Measurements from ENCODE around the gene PRDX6. TPM values are rescaled to one million over a fixed set of nuclear protein-coding genes. Genes with fewer than 3 reads are reported as not detected.
"Not testable (repeated sequence)": the region's sequence is repeated elsewhere in the genome, so short reads cannot be mapped to it uniquely, and the experiment has no call there.

The PRDX6 gene
- total RNA-seq, 1 donor from 2014 or later, result 520 TPM

- Histone ChIP-seq H3K9me3 (ENCODE audit: insufficient read depth, low read depth, low read length) (no peaks in the 10 kb centered on the region), H3K4me2 (ENCODE audit: low read length) (peak overlapping the region; percentile 87), H3K27me3 (ENCODE audit: insufficient read depth, low read length) (no peaks in the 10 kb centered on the region), H3K4me1 (ENCODE audit: insufficient read depth, low read length) (peaks cover 36% of the 10 kb centered on the region), H4K20me1 (ENCODE audit: insufficient read depth, low read length) (peaks cover 18% of the 10 kb centered on the region), H2AFZ (ENCODE audit: low read depth, low read length) (peak overlapping the region; percentile 65), H3K27ac (ENCODE audit: low read depth, low read length) (peak overlapping the region; percentile 83), H3K9ac (ENCODE audit: low read length) (peak overlapping the region; percentile 69), H3K79me2 (ENCODE audit: insufficient read depth, low read length) (peaks cover 49% of the 10 kb centered on the region), H3K36me3 (ENCODE audit: insufficient read depth, low read length) (peaks cover 3% of the 10 kb centered on the region), H3K4me3 (ENCODE audit: insufficient read depth, low read depth, low read length) (peak overlapping the region; percentile 17)
- H3K27ac Mint-ChIP-seq (ENCODE audit: unreplicated experiment), result peak overlapping the region; percentile 74
- peaks cover 17% of the 10 kb centered on the region for H3K9me3 Mint-ChIP-seq (ENCODE audit: unreplicated experiment)
- FAIRE-seq (no peak), DNase-seq (ENCODE audit: low read depth) (no peak)
- peak overlapping the region; percentile 71 for H3K4me3 Mint-ChIP-seq (ENCODE audit: unreplicated experiment)
- no peaks in the 10 kb centered on the region for H3K27me3 Mint-ChIP-seq (ENCODE audit: low read depth, unreplicated experiment)
- peaks cover 26% of the 10 kb centered on the region for H3K4me1 Mint-ChIP-seq (ENCODE audit: low read depth, unreplicated experiment)
- peaks cover 22% of the 10 kb centered on the region for H3K36me3 Mint-ChIP-seq (ENCODE audit: low read depth, unreplicated experiment)
- TF ChIP-seq EZH2 (IDR thresholded peaks at IDR 0.05; ENCODE audit: insufficient read depth, low read length) (no peak), CTCF (IDR thresholded peaks at IDR 0.05; ENCODE audit: insufficient read depth, low read depth, low read length) (no peak)
These were observed 2.9 kb upstream of the PRDX6 start for GRCh38 chr1:173474097-173474779.

- H3K27me3 Mint-ChIP-seq (ENCODE audit: low read depth, unreplicated experiment); H3K9me3 ChIP-seq (ENCODE audit: insufficient read depth, low read depth, low read length); H2AFZ ChIP-seq (ENCODE audit: low read depth, low read length); DNase-seq (ENCODE audit: low read depth); H3K27me3 ChIP-seq (ENCODE audit: insufficient read depth, low read length); FAIRE-seq; H3K36me3 ChIP-seq (ENCODE audit: insufficient read depth, low read length): not testable (repeated sequence)
- Mint-ChIP-seq H3K36me3 (ENCODE audit: low read depth, unreplicated experiment) (peaks cover 21% of the 10 kb centered on the region), H3K4me1 (ENCODE audit: low read depth, unreplicated experiment) (peaks cover 28% of the 10 kb centered on the region), H3K4me3 (ENCODE audit: unreplicated experiment) (peak overlapping the region; percentile 60), H3K27ac (ENCODE audit: unreplicated experiment) (peak overlapping the region; percentile 4), H3K9me3 (ENCODE audit: unreplicated experiment) (peaks cover 16% of the 10 kb centered on the region)
- peak overlapping the region; percentile 87 for H3K4me2 ChIP-seq (ENCODE audit: low read length)
- H3K27ac ChIP-seq (ENCODE audit: low read depth, low read length), result peak overlapping the region; percentile 83
- peak overlapping the region; percentile 81 for H3K4me3 ChIP-seq (ENCODE audit: insufficient read depth, low read depth, low read length)
- H3K4me1 ChIP-seq (ENCODE audit: insufficient read depth, low read length), result peaks cover 43% of the 10 kb centered on the region
- H3K79me2 ChIP-seq (ENCODE audit: insufficient read depth, low read length), result peaks cover 56% of the 10 kb centered on the region
- peak overlapping the region; percentile 85 for H3K9ac ChIP-seq (ENCODE audit: low read length)
- peaks cover 24% of the 10 kb centered on the region for H4K20me1 ChIP-seq (ENCODE audit: insufficient read depth, low read length)
These were observed 2.2 kb upstream of the PRDX6 start for GRCh38 chr1:173474780-173475421.

- DNase-seq (ENCODE audit: low read depth), result peak; percentile 80
- Histone ChIP-seq H3K4me1 (ENCODE audit: insufficient read depth, low read length) (peaks cover 44% of the 10 kb centered on the region), H3K36me3 (ENCODE audit: insufficient read depth, low read length) (peaks cover 10% of the 10 kb centered on the region), H3K9ac (ENCODE audit: low read length) (peak overlapping the region; percentile 85), H2AFZ (ENCODE audit: low read depth, low read length) (peak overlapping the region; percentile 12), H3K4me3 (ENCODE audit: insufficient read depth, low read depth, low read length) (peak overlapping the region; percentile 81), H4K20me1 (ENCODE audit: insufficient read depth, low read length) (peaks cover 31% of the 10 kb centered on the region), H3K27ac (ENCODE audit: low read depth, low read length) (peak overlapping the region; percentile 75), H3K27me3 (ENCODE audit: insufficient read depth, low read length) (no peaks in the 10 kb centered on the region), H3K79me2 (ENCODE audit: insufficient read depth, low read length) (peaks cover 64% of the 10 kb centered on the region), H3K9me3 (ENCODE audit: insufficient read depth, low read depth, low read length) (no peaks in the 10 kb centered on the region), H3K4me2 (ENCODE audit: low read length) (peak overlapping the region; percentile 87)
- TF ChIP-seq CTCF (IDR thresholded peaks at IDR 0.05; ENCODE audit: insufficient read depth, low read depth, low read length), result no peak
- no peak for TF ChIP-seq EZH2 (IDR thresholded peaks at IDR 0.05; ENCODE audit: insufficient read depth, low read length)
- Mint-ChIP-seq H3K9me3 (ENCODE audit: unreplicated experiment) (peaks cover 9% of the 10 kb centered on the region), H3K27ac (ENCODE audit: unreplicated experiment) (peak overlapping the region; percentile 55), H3K4me1 (ENCODE audit: low read depth, unreplicated experiment) (peaks cover 35% of the 10 kb centered on the region), H3K36me3 (ENCODE audit: low read depth, unreplicated experiment) (peaks cover 18% of the 10 kb centered on the region), H3K4me3 (ENCODE audit: unreplicated experiment) (peak overlapping the region; percentile 86), H3K27me3 (ENCODE audit: low read depth, unreplicated experiment) (no peaks in the 10 kb centered on the region)
- FAIRE-seq, result no peak
These were observed 1.5 kb upstream of the PRDX6 start for GRCh38 chr1:173475564-173476196.

All from astrocyte (in vitro differentiated cells and primary cell).